CD4-positive, alpha-beta memory T cell (primary cell): ENCODE measurements around the gene WDR90. TPM values are rescaled to one million over a fixed set of nuclear protein-coding genes. Genes with fewer than 3 reads are reported as not detected.

Experiments
- CTCF ChIA-PET: fragments of 350-600 bp; sonication (Branson Sonifier 250); formaldehyde crosslinking; loops from one replicate; lab custom pipeline; 2021; ENCODE audit warnings: inconsistent platforms; ENCODE audit not compliant: partially characterized antibody; lab: Charles Lee
- POLR2A ChIA-PET: fragments of 350-600 bp; sonication (Branson Sonifier 250); formaldehyde crosslinking; loops from one replicate; lab custom pipeline; 2021; ENCODE audit not compliant: partially characterized antibody; lab: Charles Lee
- DNase-seq, 5 donors: peaks; one replicate each; pipeline versions ENCODE4 v3.0.0 to v3.0.0-alpha.2; 2020 to 2022; ENCODE audit warnings: mixed read lengths in 1 of 5
- H3K27ac ChIP-seq: one replicate; pipeline ENCODE4 v1.7.0; 2013; ENCODE audit warnings: low read depth, low read length
- H3K27me3 ChIP-seq: 2 replicates; pipeline ENCODE4 v1.7.0; 2013; ENCODE audit warnings: mild to moderate bottlenecking, low read length, moderate library complexity; ENCODE audit not compliant: insufficient read depth
- H3K36me3 ChIP-seq: 2 replicates; pipeline ENCODE4 v1.7.0; 2013; ENCODE audit warnings: mild to moderate bottlenecking, low read length, moderate library complexity; ENCODE audit not compliant: insufficient read depth
- H3K4me1 ChIP-seq: 2 replicates; pipeline ENCODE4 v1.7.0; 2013; ENCODE audit warnings: mild to moderate bottlenecking, low read length, moderate library complexity; ENCODE audit not compliant: insufficient read depth
- H3K4me3 ChIP-seq, 2 donors: one replicate each; pipeline ENCODE4 v1.7.0; 2013; ENCODE audit warnings: low read length in 2 of 2, mild to moderate bottlenecking in 1 of 2
- H3K9me3 ChIP-seq, 2 donors: one replicate each; pipeline ENCODE4 v1.7.0; 2013; ENCODE audit warnings: low read length in 2 of 2, control low read depth in 1 of 2; ENCODE audit not compliant: control insufficient read depth in 1 of 2
- H3K27ac Mint-ChIP-seq, 7 donors: one replicate each; pipeline ENCODE4 v1.8.0; 2020 to 2021; ENCODE audit warnings: mixed read lengths in 7 of 7, mild to moderate bottlenecking in 6 of 7, inconsistent platforms in 3 of 7, moderate library complexity in 3 of 7
- H3K27me3 Mint-ChIP-seq, 2 donors: one replicate each; pipeline ENCODE4 v1.8.0; 2020 to 2021; ENCODE audit warnings: mixed read lengths in 2 of 2
- H3K36me3 Mint-ChIP-seq, 2 donors: one replicate each; pipeline ENCODE4 v1.8.0; 2020 to 2021; ENCODE audit warnings: mixed read lengths in 2 of 2, inconsistent platforms in 1 of 2, mild to moderate bottlenecking in 1 of 2
- H3K4me1 Mint-ChIP-seq, 4 donors: one replicate each; pipeline ENCODE4 v1.8.0; 2020 to 2021; ENCODE audit warnings: mixed read lengths in 4 of 4, mild to moderate bottlenecking in 1 of 4
- H3K4me3 Mint-ChIP-seq, 8 donors: one replicate each; pipeline ENCODE4 v1.8.0; 2020 to 2021; ENCODE audit warnings: mixed read lengths in 8 of 8, mild to moderate bottlenecking in 7 of 8, moderate library complexity in 6 of 8, inconsistent platforms in 3 of 8
- H3K9me3 Mint-ChIP-seq, 8 donors: one replicate each; pipeline ENCODE4 v1.8.0; 2020 to 2021; ENCODE audit warnings: mixed read lengths in 8 of 8, mild to moderate bottlenecking in 5 of 8, inconsistent platforms in 3 of 8, moderate library complexity in 1 of 8
- intact Hi-C: fragments of 100-400 bp; cut with micrococcal nuclease; formaldehyde crosslinking; loops from one replicate; pipeline ENCODE4 v1.15.1; 2023
- polyA plus RNA-seq, 2 donors: library from polyadenylated mRNA; unstranded; fragments of 300-500 nt; fragmentation: Illumina TruSeq; gene quantifications; one replicate each; pipeline ENCODE4 v1.2.3, GENCODE V29; 2021
- total RNA-seq, 2 experiments: library from RNA; stranded (reverse); gene quantifications; one replicate each; pipeline ENCODE4 v1.2.3, GENCODE V29; 2021

The WDR90 gene
- total and polyA plus RNA-seq, 4 experiments from 2014 or later: 0.96 to 19.7 (median 9.9) TPM

DNA sequence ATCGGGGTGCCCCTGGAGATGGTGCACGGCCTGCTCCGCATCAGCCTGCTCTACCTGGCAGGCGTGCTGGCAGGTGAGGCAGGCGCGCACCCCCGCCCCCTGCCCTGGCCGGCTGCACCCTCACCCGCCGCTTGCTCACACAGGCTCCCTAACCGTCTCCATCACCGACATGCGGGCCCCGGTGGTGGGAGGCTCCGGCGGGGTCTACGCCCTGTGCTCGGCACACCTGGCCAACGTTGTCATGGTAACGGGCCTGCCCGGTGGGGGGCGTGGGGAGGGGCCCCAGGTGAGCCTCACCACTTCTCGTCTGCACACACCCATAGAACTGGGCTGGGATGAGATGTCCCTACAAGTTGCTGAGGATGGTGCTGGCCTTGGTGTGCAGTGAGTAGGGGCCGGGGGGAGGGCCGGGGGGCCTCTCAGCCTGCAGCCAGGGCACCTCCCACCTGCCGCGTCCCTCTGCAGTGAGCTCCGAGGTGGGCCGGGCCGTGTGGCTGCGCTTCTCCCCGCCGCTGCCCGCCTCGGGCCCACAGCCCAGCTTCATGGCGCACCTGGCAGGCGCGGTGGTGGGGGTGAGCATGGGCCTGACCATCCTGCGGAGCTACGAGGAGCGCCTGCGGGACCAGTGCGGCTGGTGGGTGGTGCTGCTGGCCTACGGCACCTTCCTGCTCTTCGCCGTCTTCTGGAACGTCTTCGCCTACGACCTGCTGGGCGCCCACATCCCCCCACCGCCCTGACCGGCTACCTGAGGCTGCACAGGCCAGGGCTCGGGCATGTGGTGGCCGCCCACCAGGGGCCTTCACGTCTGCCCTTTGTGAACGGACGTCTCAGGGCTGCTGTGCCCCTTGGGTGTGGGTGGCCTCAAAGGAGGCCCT lies 28.4 kb downstream of the WDR90 start:
- Histone ChIP-seq H3K4me3 (no peak overlapping the region), H3K36me3 (peaks cover 10% of the 10 kb centered on the region), H3K4me1 (peaks cover 38% of the 10 kb centered on the region), H3K9me3 (no peaks in the 10 kb centered on the region), H3K27me3 (no peaks in the 10 kb centered on the region), H3K27ac (no peak overlapping the region)
- H3K27ac Mint-ChIP-seq: peak overlapping the region in 1 of 7 donors; percentile 88
- no peak for DNase-seq
- H3K36me3 Mint-ChIP-seq: peaks cover 3 to 23% of the 10 kb centered on the region in 2 donors
- ChIA-PET CTCF (interaction anchor here (1.5 kb wide), 1 partner anchor 12 kb away, joined by 4 read pairs; the partner anchor contains the start of gene WDR24), POLR2A (interaction anchor here (0.9 to 10.2 kb wide), 5 partner anchors 10 to 18 kb away, joined by 3 to 212 read pairs (median 22); partner anchors contain the start of genes RHOT2 and WDR24)
- no peaks in the 10 kb centered on the region for H3K27me3 Mint-ChIP-seq
- peaks cover 7 to 43% (median 31%) of the 10 kb centered on the region in 4 donors for H3K4me1 Mint-ChIP-seq
- peak overlapping the region in 4 of 8 donors; percentile 29 to 73 (median 52) for H3K4me3 Mint-ChIP-seq
- H3K9me3 Mint-ChIP-seq: peaks cover 0 to 1% (median 0%) of the 10 kb centered on the region in 8 donors
- intact Hi-C loops: loop anchor here (2.0 kb wide), 2 partner anchors 41 to 89 kb away; partner anchors contain the start of gene METTL26

GRCh38 chr16:678209-678857 lies 29.2 kb downstream of the WDR90 start:
- Histone ChIP-seq H3K9me3 (no peaks in the 10 kb centered on the region), H3K27ac (no peak overlapping the region), H3K27me3 (no peaks in the 10 kb centered on the region), H3K36me3 (peaks cover 12% of the 10 kb centered on the region), H3K4me3 (no peak overlapping the region), H3K4me1 (peaks cover 45% of the 10 kb centered on the region)
- H3K9me3 Mint-ChIP-seq: peaks cover 0 to 1% (median 0%) of the 10 kb centered on the region in 8 donors
- intact Hi-C loops: loop anchor here (2.0 kb wide), 2 partner anchors 42 to 90 kb away; partner anchors contain the start of gene METTL26
- H3K27me3 Mint-ChIP-seq: no peaks in the 10 kb centered on the region
- H3K27ac Mint-ChIP-seq: peak overlapping the region in 1 of 7 donors; percentile 83
- ChIA-PET POLR2A (interaction anchor here (1.0 to 10.2 kb wide), 3 partner anchors 11 to 30 kb away, joined by 3 to 212 read pairs (median 89); partner anchors contain the start of genes RHOT2 and WDR24), CTCF (interaction anchor here (1.3 to 1.6 kb wide), 2 partner anchors 10 to 34 kb away, joined by 4 to 5 read pairs; partner anchors contain the start of gene RHOT2)
- DNase-seq: no peak
- peaks cover 5 to 48% (median 33%) of the 10 kb centered on the region in 4 donors for H3K4me1 Mint-ChIP-seq
- peaks cover 4 to 19% of the 10 kb centered on the region in 2 donors for H3K36me3 Mint-ChIP-seq
- H3K4me3 Mint-ChIP-seq: peak overlapping the region in 5 of 8 donors; percentile 76 to 82 (median 80)

GRCh38 chr16:678858-679813 lies 30.0 kb downstream of the WDR90 start:
- POLR2A ChIA-PET: interaction anchor here (1.0 to 10.2 kb wide), 5 partner anchors 11 to 42 kb away, joined by 3 to 212 read pairs (median 14); partner anchors contain the start of genes METTL26, RHOT2, WDR24 and WDR90
- H3K36me3 Mint-ChIP-seq: peaks cover 4 to 17% of the 10 kb centered on the region in 2 donors
- H3K27ac Mint-ChIP-seq: peak overlapping the region; percentile 65 to 91 (median 81)
- intact Hi-C loops: loop anchor here (1.0 to 2.0 kb wide), 3 partner anchors 11 to 90 kb away; partner anchors contain the start of genes METTL26 and RHOT2
- H3K27me3 Mint-ChIP-seq: no peaks in the 10 kb centered on the region
- peak overlapping the region in 1 of 2 donors; percentile 57 for H3K4me3 ChIP-seq
- H3K36me3 ChIP-seq: peaks cover 12% of the 10 kb centered on the region
- CTCF ChIA-PET: interaction anchor here (1.3 to 1.6 kb wide), 2 partner anchors 11 to 33 kb away, joined by 4 to 5 read pairs; partner anchors contain the start of gene RHOT2
- H3K27ac ChIP-seq: peak overlapping the region; percentile 50
- peak overlapping the region; percentile 71 to 82 (median 80) for H3K4me3 Mint-ChIP-seq
- H3K4me1 Mint-ChIP-seq: peaks cover 5 to 51% (median 34%) of the 10 kb centered on the region in 4 donors
- no peaks in the 10 kb centered on the region for H3K9me3 ChIP-seq
- DNase-seq: peak in 3 of 5 donors; percentile 44 to 64 (median 51)
- H3K27me3 ChIP-seq: no peaks in the 10 kb centered on the region
- peaks cover 0 to 1% (median 0%) of the 10 kb centered on the region in 8 donors for H3K9me3 Mint-ChIP-seq
- peaks cover 49% of the 10 kb centered on the region for H3K4me1 ChIP-seq

DNA sequence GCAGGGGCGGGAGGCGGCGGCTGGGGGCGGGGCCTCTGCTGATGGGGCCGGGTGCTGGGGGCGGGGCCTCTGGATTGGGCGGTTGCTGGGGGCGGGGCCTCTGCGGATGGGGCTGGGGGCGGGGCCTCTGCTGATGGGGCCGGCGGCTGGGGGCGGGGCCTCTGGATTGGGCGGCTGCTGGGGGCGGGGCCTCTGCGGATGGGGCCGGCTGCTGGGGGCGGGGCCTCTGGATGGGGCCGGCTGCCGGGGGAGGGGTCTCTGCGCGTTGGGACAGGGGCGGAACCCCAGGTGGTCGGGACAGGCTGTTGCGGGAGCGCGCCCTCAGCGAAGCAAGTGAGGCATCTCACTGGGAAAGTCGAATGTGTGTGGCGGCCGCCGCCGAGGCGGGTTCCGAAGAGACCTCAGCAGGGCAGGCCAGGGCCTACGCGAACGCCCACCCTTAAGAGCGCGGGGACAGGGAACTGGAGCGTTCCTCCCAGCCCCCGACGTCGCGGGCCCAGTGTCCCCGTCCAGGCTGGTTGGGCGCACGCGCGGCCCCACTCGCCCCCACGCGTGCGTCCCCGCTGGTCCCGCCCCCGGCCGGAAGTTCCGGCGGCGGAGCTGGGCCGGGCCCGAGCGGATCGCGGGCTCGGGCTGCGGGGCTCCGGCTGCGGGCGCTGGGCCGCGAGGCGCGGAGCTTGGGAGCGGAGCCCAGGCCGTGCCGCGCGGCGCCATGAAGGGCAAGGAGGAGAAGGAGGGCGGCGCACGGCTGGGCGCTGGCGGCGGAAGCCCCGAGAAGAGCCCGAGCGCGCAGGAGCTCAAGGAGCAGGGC lies 30.9 kb downstream of the WDR90 start, which contains the start of gene STUB1:
TSS of gene STUB1 (plus strand) at position 597 of the 811 bp plus-strand sequence. CDS start at position 713, 116 bp downstream.
- Mint-ChIP-seq H3K9me3 (peaks cover 0 to 1% (median 0%) of the 10 kb centered on the region in 8 donors), H3K4me1 (peaks cover 5 to 49% (median 34%) of the 10 kb centered on the region in 4 donors), H3K4me3 (peak within 1 kb of the TSS; percentile 78 to 87 (median 81)), H3K27ac (peak within 1 kb of the TSS; percentile 48 to 92 (median 90)), H3K27me3 (no peaks in the 10 kb centered on the region), H3K36me3 (peaks cover 4 to 19% of the 10 kb centered on the region in 2 donors)
- Histone ChIP-seq H3K4me3 (peak within 1 kb of the TSS; percentile 14 to 62), H3K27me3 (no peaks in the 10 kb centered on the region), H3K4me1 (peaks cover 49% of the 10 kb centered on the region), H3K27ac (peak within 1 kb of the TSS; percentile 70), H3K36me3 (peaks cover 12% of the 10 kb centered on the region), H3K9me3 (no peaks in the 10 kb centered on the region)
- peak; percentile 80 to 90 (median 83) for DNase-seq
- POLR2A ChIA-PET: interaction anchor here (0.7 to 10.2 kb wide), 14 partner anchors 8 to 96 kb away, joined by 3 to 212 read pairs (median 4); partner anchors contain the start of genes CCDC78, MCRIP2, METTL26 and RHOT2
- intact Hi-C loops: loop anchor here (1.0 to 2.0 kb wide), 3 partner anchors 12 to 91 kb away; partner anchors contain the start of genes METTL26 and RHOT2
- CTCF ChIA-PET: interaction anchor here (1.6 kb wide), 1 partner anchor 32 kb away, joined by 4 read pairs; no protein-coding TSS in a partner anchor

DNA sequence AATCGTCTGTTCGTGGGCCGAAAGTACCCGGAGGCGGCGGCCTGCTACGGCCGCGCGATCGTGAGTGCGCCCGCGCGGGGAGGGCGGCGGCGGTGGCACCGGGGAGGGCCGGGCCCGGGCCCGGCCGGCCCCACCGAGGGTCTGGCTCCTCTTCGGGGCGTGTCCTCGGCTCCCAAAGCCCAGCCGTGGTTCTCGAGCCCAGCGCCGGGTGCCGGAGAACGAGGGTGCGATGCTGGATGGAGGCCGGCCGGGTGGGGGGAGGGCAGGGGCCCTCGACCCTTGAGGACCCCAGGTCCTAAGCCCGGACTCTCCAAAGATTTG lies 31.4 kb downstream of the WDR90 start:
- Mint-ChIP-seq H3K36me3 (peaks cover 4 to 19% of the 10 kb centered on the region in 2 donors), H3K4me3 (peak overlapping the region; percentile 71 to 84 (median 78)), H3K27ac (peak overlapping the region in 3 of 7 donors; percentile 57 to 89 (median 62)), H3K9me3 (peaks cover 0 to 1% (median 0%) of the 10 kb centered on the region in 8 donors), H3K27me3 (no peaks in the 10 kb centered on the region), H3K4me1 (peaks cover 5 to 46% (median 32%) of the 10 kb centered on the region in 4 donors)
- ChIA-PET POLR2A (interaction anchor here (0.7 to 10.2 kb wide), 13 partner anchors 9 to 96 kb away, joined by 3 to 212 read pairs (median 5); partner anchors contain the start of genes CCDC78, MCRIP2, METTL26 and RHOT2), CTCF (no interaction called here)
- no peaks in the 10 kb centered on the region for H3K9me3 ChIP-seq
- DNase-seq: no peak
- peaks cover 51% of the 10 kb centered on the region for H3K4me1 ChIP-seq
- H3K27me3 ChIP-seq: no peaks in the 10 kb centered on the region
- intact Hi-C loops: no loop called here
- H3K4me3 ChIP-seq: peak overlapping the region; percentile 14 to 62
- H3K27ac ChIP-seq: peak overlapping the region; percentile 70
- H3K36me3 ChIP-seq: peaks cover 12% of the 10 kb centered on the region
